Mesenchymal stem cell (in vitro differentiated cells and primary cell): Measurements from ENCODE around the gene CADPS. TPM values are rescaled to one million over a fixed set of nuclear protein-coding genes. Genes with fewer than 3 reads are reported as not detected.

ENCODE experiments used
- DNase-seq: peaks from one replicate; pipeline ENCODE4 v3.0.0-alpha.2; 2013
- H2AFZ ChIP-seq: one replicate; pipeline ENCODE4 v1.6.1; 2013; ENCODE audit warnings: low read depth, mild to moderate bottlenecking, control low read depth, inconsistent platforms, low read length, moderate library complexity
- H2AK5ac ChIP-seq: 2 replicates; pipeline ENCODE4 v1.6.1; 2013; ENCODE audit warnings: low read length, moderate library complexity, mild to moderate bottlenecking, inconsistent platforms; ENCODE audit not compliant: severe bottlenecking
- H2BK120ac ChIP-seq: one replicate; pipeline ENCODE4 v1.6.1; 2013; ENCODE audit warnings: low read depth, mild to moderate bottlenecking, inconsistent platforms, low read length, moderate library complexity
- H2BK12ac ChIP-seq, 2 experiments: one replicate each; pipeline ENCODE4 v1.6.1; 2013; ENCODE audit warnings: inconsistent platforms in 2 of 2, low read length in 2 of 2, mild to moderate bottlenecking in 2 of 2, moderate library complexity in 2 of 2, control low read depth in 1 of 2
- H2BK15ac ChIP-seq: one replicate; pipeline ENCODE4 v1.6.1; 2013; ENCODE audit warnings: mild to moderate bottlenecking, low read depth, inconsistent platforms; ENCODE audit not compliant: poor library complexity, severe bottlenecking
- H2BK5ac ChIP-seq: 2 replicates; pipeline ENCODE4 v1.6.1; 2013; ENCODE audit warnings: low read depth, mild to moderate bottlenecking, low read length, control low read depth, inconsistent platforms; ENCODE audit not compliant: poor library complexity, severe bottlenecking
- H3K14ac ChIP-seq, 2 experiments: one replicate each; pipeline ENCODE4 v1.6.1; 2013; ENCODE audit warnings: inconsistent platforms in 2 of 2, low read length in 2 of 2, control low read depth in 1 of 2, mild to moderate bottlenecking in 1 of 2, moderate library complexity in 1 of 2
- H3K18ac ChIP-seq, 2 experiments: one replicate each; pipeline ENCODE4 v1.6.1; 2013; ENCODE audit warnings: inconsistent platforms in 2 of 2, low read length in 2 of 2, control low read depth in 1 of 2, low read depth in 1 of 2, mild to moderate bottlenecking in 1 of 2
- H3K23ac ChIP-seq, 2 experiments: one replicate each; pipeline ENCODE4 v1.6.1; 2013; ENCODE audit warnings: inconsistent platforms in 2 of 2, low read length in 2 of 2, mild to moderate bottlenecking in 2 of 2, moderate library complexity in 2 of 2, control low read depth in 1 of 2
- H3K27ac ChIP-seq: 2 replicates; pipeline ENCODE4 v1.5.1; 2013; ENCODE audit warnings: mild to moderate bottlenecking, moderate library complexity, low read length, control low read depth, inconsistent platforms; ENCODE audit not compliant: poor library complexity, severe bottlenecking
- H3K27me3 ChIP-seq, 2 experiments: 2 replicates each; pipeline versions ENCODE4 v1.6.1 to v1.7.0; 2013; ENCODE audit warnings: low read length in 2 of 2, mild to moderate bottlenecking in 2 of 2, moderate library complexity in 2 of 2, control low read depth in 1 of 2, inconsistent platforms in 1 of 2; ENCODE audit not compliant: control insufficient read depth in 1 of 2, insufficient read depth in 1 of 2
- H3K36me3 ChIP-seq, 2 experiments: 2 replicates each; pipeline versions ENCODE4 v1.6.1 to v1.7.0; 2013; ENCODE audit warnings: low read length in 2 of 2, control low read depth in 1 of 2, inconsistent platforms in 1 of 2, low read depth in 1 of 2, mild to moderate bottlenecking in 1 of 2; ENCODE audit not compliant: insufficient read depth in 2 of 2, control insufficient read depth in 1 of 2
- H3K4ac ChIP-seq, 2 experiments: one replicate each; pipeline ENCODE4 v1.6.1; 2013; ENCODE audit warnings: inconsistent platforms in 2 of 2, low read length in 2 of 2, mild to moderate bottlenecking in 2 of 2, moderate library complexity in 2 of 2, control low read depth in 1 of 2, low read depth in 1 of 2
- H3K4me1 ChIP-seq: 2 replicates; pipeline ENCODE4 v1.6.1; 2013; ENCODE audit warnings: low read depth, low read length, control low read depth; ENCODE audit not compliant: control insufficient read depth, insufficient read depth
- H3K4me2 ChIP-seq: 2 replicates; pipeline ENCODE4 v1.6.1; 2013; ENCODE audit warnings: low read length, mild to moderate bottlenecking, inconsistent platforms; ENCODE audit not compliant: poor library complexity, severe bottlenecking
- H3K4me3 ChIP-seq, 2 experiments: 2 replicates each; pipeline versions ENCODE4 v1.5.1 to v1.7.0; 2013; ENCODE audit warnings: low read length in 2 of 2, mild to moderate bottlenecking in 2 of 2, control low read depth in 1 of 2, low read depth in 1 of 2; ENCODE audit not compliant: insufficient read depth in 1 of 2
- H3K79me1 ChIP-seq: replicated peaks from 2 replicates; pipeline ENCODE4 v1.6.1; 2013; ENCODE audit warnings: mild to moderate bottlenecking, control low read depth, low read length, inconsistent platforms; ENCODE audit not compliant: poor library complexity, severe bottlenecking
- H3K9ac ChIP-seq: 2 replicates; pipeline ENCODE4 v1.7.0; 2013; ENCODE audit warnings: mild to moderate bottlenecking, low read length, moderate library complexity
- H3K9me3 ChIP-seq: 2 replicates; pipeline ENCODE4 v1.7.0; 2013; ENCODE audit warnings: mild to moderate bottlenecking, low read length; ENCODE audit not compliant: control insufficient read depth
- H4K8ac ChIP-seq: one replicate; pipeline ENCODE4 v1.6.1; 2013; ENCODE audit warnings: inconsistent platforms, mild to moderate bottlenecking, low read length, moderate library complexity
- H4K91ac ChIP-seq: one replicate; pipeline ENCODE4 v1.6.1; 2013; ENCODE audit warnings: mild to moderate bottlenecking, low read length, inconsistent platforms
- WGBS: methylation state at CpG from one replicate; pipeline ENCODE4 v1.1.7; 2013; ENCODE audit warnings: mixed read lengths; 5-methylcytosine and 5-hydroxymethylcytosine counted together
- small RNA-seq: library from polyadenylated mRNA; stranded (forward); fragments of <200 nt; extraction: miRNeasy Mini kit (QIAGEN cat#:217004); gene quantifications from one replicate; pipeline ENCODE3, GENCODE V24; 2013; ENCODE audit warnings: low read depth

Gene CADPS

DNA sequence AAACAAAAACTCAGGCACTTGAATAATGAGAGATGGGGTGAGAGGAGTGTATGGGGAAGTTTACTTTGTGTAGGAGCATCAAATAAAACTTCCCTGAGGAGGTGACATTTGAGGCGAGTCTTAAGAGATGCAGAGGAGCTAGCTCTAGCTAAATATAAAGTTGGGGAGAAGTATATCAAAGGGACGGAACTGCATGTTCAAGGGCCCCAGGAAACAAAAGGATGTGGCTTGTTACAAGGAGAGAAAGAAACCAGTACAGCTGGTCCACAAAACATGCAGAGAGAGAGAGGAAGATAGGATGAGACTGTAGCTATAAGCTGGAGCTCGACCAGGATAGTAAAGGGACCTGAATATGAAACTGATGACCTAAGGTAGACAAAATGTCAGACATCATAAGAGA lies 519.5 kb downstream of the CADPS start:
- no peak overlapping the region for H3K23ac ChIP-seq
- H2BK15ac ChIP-seq = no peak overlapping the region
- no peak overlapping the region for H2BK12ac ChIP-seq
- DNase-seq = no peak
- H3K4me1 ChIP-seq = no peaks in the 10 kb centered on the region
- H3K14ac ChIP-seq = no peak overlapping the region
- no peak overlapping the region for H2AFZ ChIP-seq
- no peak overlapping the region for H2BK5ac ChIP-seq
- H3K4me3 ChIP-seq = no peak overlapping the region
- H3K79me1 ChIP-seq = no peaks in the 10 kb centered on the region
- no peak overlapping the region for H3K4me2 ChIP-seq
- no peak overlapping the region for H3K18ac ChIP-seq
- no peak overlapping the region for H4K91ac ChIP-seq
- 74% methylated on average over 3 of the region's 3 CpGs for WGBS
- no peaks in the 10 kb centered on the region for H3K9me3 ChIP-seq
- no peak overlapping the region for H3K4ac ChIP-seq
- no peak overlapping the region for H2BK120ac ChIP-seq
- H4K8ac ChIP-seq = no peak overlapping the region
- peaks cover 38 to 43% of the 10 kb centered on the region in 2 experiments for H3K27me3 ChIP-seq
- no peak overlapping the region for H2AK5ac ChIP-seq
- H3K36me3 ChIP-seq = no peaks in the 10 kb centered on the region
- no peak overlapping the region for H3K9ac ChIP-seq
- no peak overlapping the region for H3K27ac ChIP-seq

Small RNAs within 50 kb of the gene (small RNA-seq; reads per million reads assigned to genes)
- gene RN7SL863P (not detected), gene RNU6-139P (not detected)
